Measurements from ENCODE around the gene FBXL2. TPM values are rescaled to one million over a fixed set of nuclear protein-coding genes. Genes with fewer than 3 reads are reported as not detected.
"Not testable (repeated sequence)": the region's sequence is repeated elsewhere in the genome, so short reads cannot be mapped to it uniquely, and the experiment has no call there.

Gene FBXL2
- polyA plus RNA-seq, 3 donors = 28.3 to 31.4 (median 29.2) TPM

- no peak for DNase-seq (ENCODE audit: low read depth in 3 of 3, low spot score in 2 of 3)
Measured at GRCh38 chr3:33380653-33381052, 103.4 kb downstream of the FBXL2 start.

DNA sequence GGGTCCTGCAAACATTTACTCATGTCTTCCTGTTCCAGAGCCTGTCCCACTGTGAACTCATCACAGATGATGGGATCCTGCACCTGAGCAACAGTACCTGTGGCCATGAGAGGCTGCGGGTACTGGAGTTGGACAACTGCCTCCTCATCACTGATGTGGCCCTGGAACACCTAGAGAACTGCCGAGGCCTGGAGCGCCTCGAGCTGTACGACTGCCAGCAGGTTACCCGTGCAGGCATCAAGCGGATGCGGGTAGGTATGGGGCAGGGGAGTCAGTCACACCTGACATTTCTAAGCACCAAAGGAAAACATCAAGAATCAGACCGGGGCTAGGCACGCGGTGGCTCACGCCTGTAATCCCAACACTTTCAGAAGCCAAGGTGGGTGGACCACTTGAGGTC, 106.7 kb downstream of the FBXL2 start:
- no peak for DNase-seq (ENCODE audit: low read depth in 3 of 3, low spot score in 2 of 3)

DNA sequence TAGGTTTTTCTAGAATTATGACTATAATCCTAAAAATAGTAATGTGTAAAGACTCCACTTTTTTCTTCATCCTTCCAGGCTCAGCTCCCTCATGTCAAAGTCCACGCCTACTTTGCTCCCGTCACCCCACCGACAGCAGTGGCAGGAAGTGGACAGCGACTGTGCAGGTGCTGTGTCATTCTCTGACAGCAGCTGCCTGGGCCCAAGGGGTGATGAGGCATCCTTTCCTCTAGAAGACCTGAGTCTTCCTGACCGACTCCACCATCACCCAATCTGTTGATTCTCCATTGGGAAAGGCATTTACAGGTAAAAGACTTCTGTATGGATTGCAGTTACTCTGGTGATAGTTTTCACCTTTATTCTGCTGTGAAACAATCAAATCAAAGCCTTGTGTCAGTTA, 108.2 kb downstream of the FBXL2 start:
- DNase-seq (ENCODE audit: low read depth in 3 of 3, low spot score in 2 of 3) = no peak

DNA sequence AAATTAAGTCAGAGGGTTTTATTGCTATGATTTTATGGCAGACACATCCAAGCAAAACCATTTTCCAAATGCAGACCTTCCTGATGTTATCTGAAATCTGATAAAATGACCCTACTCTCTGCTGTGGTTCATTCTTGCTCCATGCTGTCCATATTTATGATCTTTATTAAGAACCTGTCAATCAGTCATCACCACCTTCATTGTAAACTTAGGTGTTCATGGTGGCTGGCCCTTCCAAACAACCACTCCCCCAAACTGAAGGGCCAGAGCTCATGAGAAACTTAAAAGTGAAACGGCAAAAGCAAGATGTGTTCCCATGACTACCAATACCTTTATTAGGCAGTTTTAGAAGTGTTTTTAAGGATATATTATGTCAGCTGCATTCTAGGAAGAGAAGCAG, 109.4 kb downstream of the FBXL2 start:
- DNase-seq (ENCODE audit: low read depth in 3 of 3, low spot score in 2 of 3) = no peak

DNA sequence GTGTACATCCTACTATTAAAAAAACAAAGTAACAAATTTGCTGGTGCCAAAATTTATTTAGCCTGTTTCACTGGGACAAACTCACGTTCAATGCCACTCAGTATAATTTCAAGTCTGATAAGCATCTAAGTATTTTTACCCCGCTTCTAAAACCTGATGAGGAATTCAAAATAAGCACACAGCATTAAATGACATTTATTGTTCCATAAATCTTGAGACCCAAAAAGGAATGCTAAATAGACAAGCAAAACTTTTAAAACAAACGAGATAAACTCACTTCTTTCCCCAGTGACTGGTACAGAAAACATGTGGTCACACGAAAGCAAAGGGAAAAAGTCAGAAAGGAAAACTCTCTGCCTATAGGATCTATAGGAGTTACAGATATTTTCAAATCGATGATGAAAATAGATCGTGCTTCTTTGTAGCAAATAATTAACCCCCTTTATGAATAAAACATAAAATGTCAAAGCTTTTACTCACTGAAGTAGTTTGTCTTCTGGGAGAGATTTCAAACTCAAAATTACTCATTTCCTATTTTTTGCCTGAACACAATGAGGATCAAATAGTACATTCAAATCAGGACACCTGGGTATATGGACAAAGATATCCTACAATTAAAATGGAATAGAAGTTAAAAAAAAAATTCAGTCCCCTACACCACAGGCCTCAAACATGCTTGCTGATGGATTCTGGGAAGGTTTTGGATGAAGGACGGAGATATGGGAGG, 111.3 kb downstream of the FBXL2 start:
- DNase-seq (ENCODE audit: low read depth in 3 of 3, low spot score in 2 of 3) = no peak

DNA sequence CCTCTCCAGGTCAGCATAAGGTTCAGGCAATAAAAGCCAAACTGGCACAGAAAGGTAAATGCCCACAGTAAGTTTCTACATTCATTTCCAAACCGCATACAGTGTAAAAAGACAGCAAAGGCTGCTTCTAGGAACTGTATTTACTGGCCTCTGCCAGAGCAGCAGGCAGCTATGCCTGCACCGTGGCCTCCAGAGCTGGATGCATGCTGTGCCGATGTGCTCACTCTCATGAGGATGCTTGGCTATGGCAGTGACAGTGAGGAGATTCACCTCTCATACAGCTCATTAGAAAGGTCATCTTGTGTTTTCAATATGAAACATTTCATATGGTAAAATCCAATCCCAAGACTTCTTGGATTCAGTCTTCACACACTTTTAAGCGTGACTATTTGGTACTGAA, 112.7 kb downstream of the FBXL2 start:
- no peak for DNase-seq (ENCODE audit: low read depth in 3 of 3, low spot score in 2 of 3)

DNA sequence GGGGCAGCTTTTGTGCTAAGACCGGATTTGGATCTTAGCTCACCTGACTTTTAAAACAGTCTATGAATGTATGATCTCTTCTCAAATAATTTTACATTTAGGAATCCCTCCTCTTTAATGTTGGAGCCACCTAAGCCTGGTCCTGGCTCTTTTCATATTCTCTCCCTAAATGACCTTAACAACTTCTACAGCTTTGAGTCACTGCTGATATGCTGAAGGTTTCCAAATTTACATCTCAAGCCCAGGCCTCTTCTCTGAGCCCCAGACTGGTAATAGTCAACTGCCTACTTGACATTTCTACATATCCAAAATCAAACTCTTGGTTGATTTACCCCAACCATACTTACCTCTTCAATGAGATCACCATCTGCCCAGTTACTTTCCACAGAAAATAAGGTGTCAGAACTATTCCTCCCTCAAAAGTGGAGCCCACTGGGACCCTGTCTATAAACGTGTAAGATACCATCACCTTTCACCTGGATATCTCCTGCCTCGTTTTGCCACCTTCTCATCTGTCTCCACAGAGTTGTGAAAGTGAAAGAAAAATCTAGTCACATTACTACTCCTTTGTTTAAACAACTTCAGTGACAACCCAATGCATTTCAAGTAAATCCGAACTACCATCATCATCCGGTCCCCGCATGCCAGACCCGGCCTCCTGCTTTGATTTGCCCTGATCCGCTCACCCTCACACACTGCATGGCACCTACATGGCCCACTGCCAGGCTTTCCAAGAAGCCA, 114.2 kb downstream of the FBXL2 start:
- DNase-seq (ENCODE audit: low read depth in 3 of 3, low spot score in 2 of 3) = no peak

DNA sequence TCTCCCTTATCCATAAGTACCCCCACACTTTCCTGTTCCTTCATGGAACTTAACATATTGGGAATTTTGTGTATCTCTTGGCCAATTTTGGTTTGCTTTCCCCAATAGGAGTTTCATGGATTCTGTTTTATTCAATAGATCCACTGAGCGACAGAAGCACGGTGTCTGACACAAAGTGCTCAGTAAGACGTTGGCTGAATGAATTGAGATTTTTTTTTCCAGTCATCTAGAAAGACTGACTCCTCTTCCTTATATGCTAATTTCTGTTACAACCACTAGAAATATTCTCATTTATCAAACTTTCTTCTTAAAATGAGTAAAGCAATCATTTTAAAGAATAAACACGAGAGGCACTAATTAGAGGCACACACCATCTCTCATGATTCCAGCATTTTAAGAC, 114.9 kb downstream of the FBXL2 start:
- no peak for DNase-seq (ENCODE audit: low read depth in 3 of 3, low spot score in 2 of 3)

DNA sequence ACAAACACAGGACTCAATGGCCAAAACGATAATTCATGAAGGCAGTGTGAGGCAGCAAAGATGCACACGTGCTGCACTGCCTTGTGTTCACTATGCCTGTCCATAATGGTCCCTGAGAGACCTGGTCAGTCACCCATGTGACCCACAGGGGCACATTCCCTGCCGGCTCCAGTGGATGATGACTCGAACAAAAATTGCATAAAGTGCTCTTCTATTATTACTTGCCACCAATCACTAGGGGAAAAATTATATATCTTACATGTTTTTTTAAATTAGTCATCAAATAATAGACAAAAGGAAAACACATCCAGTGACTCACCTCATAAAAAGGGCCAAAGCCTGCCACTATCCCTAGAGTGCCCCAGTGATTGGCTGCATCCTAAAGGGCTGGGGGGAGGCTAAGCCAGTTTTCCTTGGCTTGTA, 115.5 kb downstream of the FBXL2 start:
- DNase-seq (ENCODE audit: low read depth in 3 of 3, low spot score in 2 of 3) = no peak

- no peak for DNase-seq (ENCODE audit: low read depth in 3 of 3, low spot score in 2 of 3)
Measured at GRCh38 chr3:33394403-33395054, 117.3 kb downstream of the FBXL2 start.

- DNase-seq (ENCODE audit: low read depth in 3 of 3, low spot score in 2 of 3) = no peak
Measured at GRCh38 chr3:33395900-33396299, 118.7 kb downstream of the FBXL2 start.

- no peak for DNase-seq (ENCODE audit: low read depth in 3 of 3, low spot score in 2 of 3)
Measured at GRCh38 chr3:33398410-33398809, 121.2 kb downstream of the FBXL2 start.

DNA sequence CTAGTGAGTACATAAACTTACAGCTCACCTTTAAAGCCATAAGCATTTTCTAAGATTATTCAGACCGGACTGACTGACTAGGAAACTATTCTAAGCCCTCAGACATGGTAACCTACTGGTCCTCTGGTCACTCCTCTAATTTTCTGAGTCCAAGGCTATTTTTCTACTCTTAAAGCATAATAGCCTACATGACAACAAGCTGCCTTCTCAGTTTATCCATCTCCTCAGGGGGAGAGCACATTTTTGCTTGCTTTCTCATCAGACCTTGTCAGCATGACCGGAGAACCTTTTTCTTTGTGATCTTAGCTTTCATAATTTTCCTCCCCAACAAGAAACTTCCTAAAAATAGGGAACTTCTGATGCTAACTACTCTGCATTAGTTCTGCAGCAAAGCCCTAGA, 124.5 kb downstream of the FBXL2 start:
- DNase-seq (ENCODE audit: low read depth in 3 of 3, low spot score in 2 of 3) = no peak

GRCh38 chr3:33402936-33403335, 125.7 kb downstream of the FBXL2 start:
- DNase-seq (ENCODE audit: low read depth in 3 of 3, low spot score in 2 of 3) = no peak

GRCh38 chr3:33403756-33404155, 126.5 kb downstream of the FBXL2 start:
- no peak for DNase-seq (ENCODE audit: low read depth in 3 of 3, low spot score in 2 of 3)

DNA sequence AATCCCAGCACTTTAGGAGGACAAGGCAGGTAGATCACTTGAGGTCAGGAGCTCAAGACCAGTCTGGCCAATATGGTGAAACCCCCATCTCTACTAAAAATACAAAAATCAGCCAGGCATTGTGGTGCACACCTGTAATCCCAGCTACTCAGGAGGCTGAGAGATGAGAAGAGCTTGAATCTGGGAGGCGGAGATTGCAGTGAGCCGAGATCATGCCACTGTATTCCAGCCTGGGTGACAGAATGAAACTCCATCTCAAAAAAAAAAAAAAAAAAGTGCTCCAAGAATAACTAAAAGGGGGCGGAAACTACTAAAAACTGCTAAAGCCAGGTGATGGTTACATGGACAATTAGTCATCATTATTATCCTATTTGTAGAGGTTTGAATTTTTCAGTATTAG, 133.6 kb downstream of the FBXL2 start:
- DNase-seq (ENCODE audit: low read depth in 3 of 3, low spot score in 2 of 3) = not testable (repeated sequence)

DNA sequence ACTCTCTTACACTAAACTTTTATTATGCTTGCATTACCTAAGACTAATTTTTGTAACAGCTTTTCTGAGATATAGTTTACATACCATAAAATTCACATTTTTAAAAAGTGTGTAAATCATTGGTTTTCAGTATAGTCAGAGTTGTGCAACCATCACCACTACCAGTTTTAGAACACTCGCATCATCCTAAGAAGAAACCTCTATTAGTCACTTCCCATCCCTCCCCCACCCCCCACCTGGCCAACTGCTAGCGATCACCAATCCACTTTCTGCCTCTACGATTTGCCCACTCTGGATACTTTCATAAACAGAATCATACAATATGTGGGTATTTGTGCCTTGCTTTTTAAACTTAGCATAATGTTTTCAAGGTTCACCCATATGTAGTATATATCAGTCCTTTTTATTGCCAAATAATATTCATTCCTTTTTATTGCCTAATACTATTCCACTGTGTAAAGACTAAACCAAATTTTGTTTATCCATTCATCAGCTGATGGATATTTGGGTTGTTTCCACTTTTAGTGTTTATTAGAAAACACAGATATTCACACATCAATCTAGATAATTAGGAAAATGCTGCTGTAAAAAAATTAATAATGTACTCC, 139.9 kb downstream of the FBXL2 start:
- DNase-seq (ENCODE audit: low read depth in 3 of 3, low spot score in 2 of 3) = no peak

- no peak for DNase-seq (ENCODE audit: low read depth in 3 of 3, low spot score in 2 of 3)
Measured at GRCh38 chr3:33419948-33420347, 142.7 kb downstream of the FBXL2 start.

DNA sequence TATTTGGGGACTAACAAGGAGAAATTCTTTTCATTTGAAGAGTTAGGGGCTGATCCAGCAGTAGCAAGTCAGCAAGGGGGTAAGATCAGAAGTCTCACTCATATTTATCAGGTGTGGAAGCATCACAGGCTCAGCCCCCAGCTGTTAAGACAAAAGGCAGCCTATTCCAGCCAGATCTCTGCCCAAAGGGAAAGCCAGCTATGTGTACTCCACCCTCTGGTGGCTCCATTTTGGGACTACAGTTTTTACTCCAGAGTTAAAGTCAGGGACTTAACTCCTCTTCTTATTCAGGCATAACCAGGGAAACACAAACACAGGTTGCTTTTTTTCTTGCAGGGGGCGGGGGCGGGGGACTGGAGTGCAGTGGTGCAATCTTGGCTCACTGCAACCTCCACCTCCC, 143.7 kb downstream of the FBXL2 start:
- DNase-seq (ENCODE audit: low read depth in 3 of 3, low spot score in 2 of 3) = no peak

DNA sequence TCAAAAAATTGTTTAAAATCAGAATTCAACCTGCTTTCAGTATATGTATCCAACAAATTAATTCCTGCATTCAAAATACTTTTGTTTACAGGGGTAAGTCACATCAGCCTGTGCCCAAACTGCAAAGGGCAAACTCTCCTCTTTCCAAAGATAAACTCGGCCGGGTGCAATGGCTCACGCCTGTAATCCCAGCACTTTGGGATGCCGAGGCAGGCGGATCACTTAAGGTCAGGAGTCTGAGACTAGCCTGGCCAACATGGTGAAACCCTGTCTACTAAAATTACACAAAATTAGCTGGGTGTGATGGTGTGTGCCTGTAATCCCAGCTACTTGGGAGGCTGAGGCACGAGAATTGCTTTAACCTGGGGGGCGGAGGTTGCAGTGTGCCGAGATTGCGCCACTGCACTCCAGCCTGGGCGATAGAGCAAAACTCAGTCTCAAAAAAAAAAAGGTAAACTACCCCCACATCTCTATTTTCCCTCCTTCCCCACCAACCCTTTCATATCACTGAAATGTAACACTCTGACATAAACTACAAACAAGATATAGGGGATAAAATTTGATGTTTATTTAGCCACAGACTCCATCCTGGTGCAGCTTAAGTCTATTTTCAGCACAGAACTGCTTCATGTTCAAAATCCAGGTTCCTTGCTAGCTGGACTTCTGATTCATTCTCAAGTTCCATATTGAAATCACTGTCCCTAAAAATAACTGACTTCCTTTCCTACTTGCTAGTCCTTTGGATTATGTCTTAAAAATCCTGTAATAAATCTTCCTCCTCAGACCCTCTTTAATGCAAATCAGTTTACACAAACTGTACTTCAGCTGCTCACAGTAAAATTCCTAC, 147.6 kb downstream of the FBXL2 start:
- DNase-seq (ENCODE audit: low read depth in 3 of 3, low spot score in 2 of 3) = no peak

DNA sequence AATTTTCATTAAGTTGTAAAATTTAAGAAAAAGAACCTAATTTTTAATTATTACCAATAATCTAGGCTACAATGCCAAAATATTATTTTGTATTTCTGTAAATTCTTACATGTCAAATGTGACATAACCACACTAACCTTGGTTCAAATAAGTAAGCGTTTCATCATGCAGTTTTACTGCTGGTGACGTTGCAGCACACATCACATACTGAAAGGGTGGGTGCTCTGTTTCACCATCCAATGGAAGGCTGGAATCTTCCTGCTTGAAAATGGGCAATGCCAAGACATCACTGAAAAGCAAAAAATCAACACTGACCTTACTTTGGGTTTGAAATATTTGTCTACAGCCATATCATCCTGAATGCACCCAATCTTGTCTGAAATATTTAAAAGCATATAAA, 148.2 kb downstream of the FBXL2 start:
- no peak for DNase-seq (ENCODE audit: low read depth in 3 of 3, low spot score in 2 of 3)
